H1 (cell line): ENCODE measurements around the gene CEP135.
"Not testable (repeated sequence)": the region's sequence is repeated elsewhere in the genome, so short reads cannot be mapped to it uniquely, and the experiment has no call there.

Experiments
- ATF3 ChIP-seq: IDR thresholded peaks from 2 replicates; pipeline ENCODE4 v1.6.1; 2011; ENCODE audit warnings: low read depth, mild to moderate bottlenecking, low read length; ENCODE audit not compliant: insufficient read depth
- CEBPB ChIP-seq: IDR thresholded peaks from 2 replicates; pipeline ENCODE4 v1.6.1; 2012; ENCODE audit warnings: low read depth, low read length
- CREB1 ChIP-seq: IDR thresholded peaks from 2 replicates; pipeline ENCODE4 v1.6.1; 2012; ENCODE audit warnings: inconsistent platforms
- EP300 ChIP-seq, 2 experiments: IDR thresholded peaks; 1 replicate in 1 of 2; 2 replicates in 1 of 2; pipeline ENCODE4 v1.6.1; 2011 to 2012; ENCODE audit warnings: low read depth in 2 of 2, low read length in 2 of 2, mild to moderate bottlenecking in 2 of 2, borderline replicate concordance in 1 of 2, inconsistent platforms in 1 of 2, moderate library complexity in 1 of 2
- GABPA ChIP-seq: IDR thresholded peaks from 2 replicates; pipeline ENCODE4 v1.6.1; 2011; ENCODE audit warnings: mild to moderate bottlenecking, low read length, moderate library complexity, borderline replicate concordance; ENCODE audit not compliant: insufficient read depth
- HDAC2 ChIP-seq, 2 experiments: fragments of 300-600 bp in 1 of 2; sonication (generic) in 1 of 2; IDR thresholded peaks; 2 replicates each; pipeline ENCODE4 v1.6.1; 2011 to 2012; ENCODE audit warnings: low read depth in 2 of 2, low read length in 2 of 2, mild to moderate bottlenecking in 2 of 2, moderate library complexity in 2 of 2, borderline replicate concordance in 1 of 2, inconsistent platforms in 1 of 2
- POLR2A ChIP-seq, 2 experiments: IDR thresholded peaks; 1 replicate in 1 of 2; 2 replicates in 1 of 2; pipeline ENCODE4 v1.6.1; 2011; ENCODE audit warnings: low read depth in 2 of 2, low read length in 2 of 2, mild to moderate bottlenecking in 2 of 2; ENCODE audit errors: control extremely low read depth in 1 of 2
- TCF12 ChIP-seq: IDR thresholded peaks from 2 replicates; pipeline ENCODE4 v1.6.1; 2011; ENCODE audit warnings: low read depth, mild to moderate bottlenecking, low read length
- TF ChIP-seq, protein P1 (sequence below), 3 experiments: IDR thresholded peaks; 1 replicate in 2 of 3; 2 replicates in 1 of 3; pipeline versions ENCODE4 v1.5.1 to v1.6.1; 2011; ENCODE audit warnings: low read length in 3 of 3, mild to moderate bottlenecking in 3 of 3, inconsistent platforms in 2 of 3, low read depth in 1 of 3, moderate library complexity in 1 of 3; ENCODE audit not compliant: insufficient read depth in 1 of 3; ENCODE audit errors: control extremely low read depth in 1 of 3

DNA sequence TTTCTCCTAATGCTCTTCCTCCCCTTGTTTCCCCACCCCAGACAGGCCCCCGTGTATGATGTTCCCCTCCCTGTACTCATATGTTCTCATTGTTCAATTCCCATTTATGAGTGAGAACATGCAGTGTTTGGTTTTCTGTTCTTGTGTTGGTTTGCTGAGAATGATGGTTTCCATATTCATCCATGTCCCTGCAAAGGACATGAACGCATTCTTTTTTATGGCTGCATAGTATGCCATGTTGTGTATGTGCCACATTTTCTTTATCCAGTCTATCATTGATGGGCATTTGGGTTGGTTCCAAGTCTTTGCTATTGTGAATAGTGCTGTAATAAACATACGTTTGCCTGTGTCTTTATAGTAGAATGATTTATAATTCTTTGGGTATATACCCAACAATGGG lies 124.0 kb downstream of the CEP135 start:
- not testable (repeated sequence) for TF ChIP-seq GABPA; ATF3; CEBPB; EP300 (IDR thresholded peaks at IDR 0.05; ENCODE audit: borderline replicate concordance in 1 of 2, low read depth in 2 of 2, low read length in 2 of 2); POLR2A (IDR thresholded peaks at IDR 0.05; ENCODE audit: control extremely low read depth in 1 of 2, low read depth in 2 of 2, low read length in 2 of 2); TCF12; HDAC2 (IDR thresholded peaks at IDR 0.05; ENCODE audit: borderline replicate concordance in 1 of 2, low read depth in 2 of 2, low read length in 2 of 2); CREB1
- TF ChIP-seq, protein P1, sequence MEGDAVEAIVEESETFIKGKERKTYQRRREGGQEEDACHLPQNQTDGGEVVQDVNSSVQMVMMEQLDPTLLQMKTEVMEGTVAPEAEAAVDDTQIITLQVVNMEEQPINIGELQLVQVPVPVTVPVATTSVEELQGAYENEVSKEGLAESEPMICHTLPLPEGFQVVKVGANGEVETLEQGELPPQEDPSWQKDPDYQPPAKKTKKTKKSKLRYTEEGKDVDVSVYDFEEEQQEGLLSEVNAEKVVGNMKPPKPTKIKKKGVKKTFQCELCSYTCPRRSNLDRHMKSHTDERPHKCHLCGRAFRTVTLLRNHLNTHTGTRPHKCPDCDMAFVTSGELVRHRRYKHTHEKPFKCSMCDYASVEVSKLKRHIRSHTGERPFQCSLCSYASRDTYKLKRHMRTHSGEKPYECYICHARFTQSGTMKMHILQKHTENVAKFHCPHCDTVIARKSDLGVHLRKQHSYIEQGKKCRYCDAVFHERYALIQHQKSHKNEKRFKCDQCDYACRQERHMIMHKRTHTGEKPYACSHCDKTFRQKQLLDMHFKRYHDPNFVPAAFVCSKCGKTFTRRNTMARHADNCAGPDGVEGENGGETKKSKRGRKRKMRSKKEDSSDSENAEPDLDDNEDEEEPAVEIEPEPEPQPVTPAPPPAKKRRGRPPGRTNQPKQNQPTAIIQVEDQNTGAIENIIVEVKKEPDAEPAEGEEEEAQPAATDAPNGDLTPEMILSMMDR (IDR thresholded peaks at IDR 0.05; ENCODE audit: control extremely low read depth in 1 of 3, insufficient read depth in 1 of 3, low read depth in 1 of 3, low read length in 3 of 3) = not testable (repeated sequence)
